Measurements from ENCODE around the gene MDP1. TPM values are rescaled to one million over a fixed set of nuclear protein-coding genes. Genes with fewer than 3 reads are reported as not detected.
A peak's percentile ranks its signal among the peaks of the same experiment; 100 is the strongest.

The MDP1 gene
- total RNA-seq, 4 donors from 2014 or later: 9.7 to 12.2 (median 10.7) TPM

- no peak overlapping the region for H3K4me3 ChIP-seq (ENCODE audit: low read depth, poor library complexity, severe bottlenecking)
- TF ChIP-seq POLR2A (IDR thresholded peaks at IDR 0.05): no peak
- TF ChIP-seq, protein P1, sequence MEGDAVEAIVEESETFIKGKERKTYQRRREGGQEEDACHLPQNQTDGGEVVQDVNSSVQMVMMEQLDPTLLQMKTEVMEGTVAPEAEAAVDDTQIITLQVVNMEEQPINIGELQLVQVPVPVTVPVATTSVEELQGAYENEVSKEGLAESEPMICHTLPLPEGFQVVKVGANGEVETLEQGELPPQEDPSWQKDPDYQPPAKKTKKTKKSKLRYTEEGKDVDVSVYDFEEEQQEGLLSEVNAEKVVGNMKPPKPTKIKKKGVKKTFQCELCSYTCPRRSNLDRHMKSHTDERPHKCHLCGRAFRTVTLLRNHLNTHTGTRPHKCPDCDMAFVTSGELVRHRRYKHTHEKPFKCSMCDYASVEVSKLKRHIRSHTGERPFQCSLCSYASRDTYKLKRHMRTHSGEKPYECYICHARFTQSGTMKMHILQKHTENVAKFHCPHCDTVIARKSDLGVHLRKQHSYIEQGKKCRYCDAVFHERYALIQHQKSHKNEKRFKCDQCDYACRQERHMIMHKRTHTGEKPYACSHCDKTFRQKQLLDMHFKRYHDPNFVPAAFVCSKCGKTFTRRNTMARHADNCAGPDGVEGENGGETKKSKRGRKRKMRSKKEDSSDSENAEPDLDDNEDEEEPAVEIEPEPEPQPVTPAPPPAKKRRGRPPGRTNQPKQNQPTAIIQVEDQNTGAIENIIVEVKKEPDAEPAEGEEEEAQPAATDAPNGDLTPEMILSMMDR (IDR thresholded peaks at IDR 0.05): no peak
- intact Hi-C loops (cut with DNase I; ENCODE audit: low total_unique reads): no loop called here
- no peak for DNase-seq (ENCODE audit: low spot score in 2 of 2)
- 94 to 95% methylated on average over 15 of the region's 15 CpGs for WGBS, 2 donors
Observed at GRCh38 chr14:24192933-24193332, 22.9 kb downstream of the MDP1 start.

- intact Hi-C loops (cut with DNase I; ENCODE audit: low total_unique reads): no loop called here
- H3K4me3 ChIP-seq (ENCODE audit: low read depth, poor library complexity, severe bottlenecking): no peak overlapping the region
- no peak for TF ChIP-seq POLR2A (IDR thresholded peaks at IDR 0.05)
- TF ChIP-seq, protein P1 (IDR thresholded peaks at IDR 0.05): no peak
- 87 to 90% methylated on average over 10 of the region's 10 CpGs for WGBS, 2 donors
- no peak for DNase-seq (ENCODE audit: low spot score in 2 of 2)
Observed at GRCh38 chr14:24190416-24190815, 25.4 kb downstream of the MDP1 start.

- DNase-seq (ENCODE audit: low spot score in 2 of 2): no peak
- 91 to 94% methylated on average over 9 of the region's 9 CpGs for WGBS, 2 donors
- no peak overlapping the region for H3K4me3 ChIP-seq (ENCODE audit: low read depth, poor library complexity, severe bottlenecking)
- no peak for TF ChIP-seq POLR2A (IDR thresholded peaks at IDR 0.05)
- TF ChIP-seq, protein P1 (IDR thresholded peaks at IDR 0.05): no peak
- intact Hi-C loops (cut with DNase I; ENCODE audit: low total_unique reads): no loop called here
Observed at GRCh38 chr14:24189460-24189859, 26.4 kb downstream of the MDP1 start.

- DNase-seq (ENCODE audit: low spot score in 2 of 2): no peak
- TF ChIP-seq, protein P1 (IDR thresholded peaks at IDR 0.05): no peak
- no peak for TF ChIP-seq POLR2A (IDR thresholded peaks at IDR 0.05)
- WGBS, 2 donors: 0% methylated on average over 3 of the region's 3 CpGs
- no peak overlapping the region for H3K4me3 ChIP-seq (ENCODE audit: low read depth, poor library complexity, severe bottlenecking)
- intact Hi-C loops (cut with DNase I; ENCODE audit: low total_unique reads): no loop called here
Observed at GRCh38 chr14:24189059-24189375, 26.8 kb downstream of the MDP1 start.

DNA sequence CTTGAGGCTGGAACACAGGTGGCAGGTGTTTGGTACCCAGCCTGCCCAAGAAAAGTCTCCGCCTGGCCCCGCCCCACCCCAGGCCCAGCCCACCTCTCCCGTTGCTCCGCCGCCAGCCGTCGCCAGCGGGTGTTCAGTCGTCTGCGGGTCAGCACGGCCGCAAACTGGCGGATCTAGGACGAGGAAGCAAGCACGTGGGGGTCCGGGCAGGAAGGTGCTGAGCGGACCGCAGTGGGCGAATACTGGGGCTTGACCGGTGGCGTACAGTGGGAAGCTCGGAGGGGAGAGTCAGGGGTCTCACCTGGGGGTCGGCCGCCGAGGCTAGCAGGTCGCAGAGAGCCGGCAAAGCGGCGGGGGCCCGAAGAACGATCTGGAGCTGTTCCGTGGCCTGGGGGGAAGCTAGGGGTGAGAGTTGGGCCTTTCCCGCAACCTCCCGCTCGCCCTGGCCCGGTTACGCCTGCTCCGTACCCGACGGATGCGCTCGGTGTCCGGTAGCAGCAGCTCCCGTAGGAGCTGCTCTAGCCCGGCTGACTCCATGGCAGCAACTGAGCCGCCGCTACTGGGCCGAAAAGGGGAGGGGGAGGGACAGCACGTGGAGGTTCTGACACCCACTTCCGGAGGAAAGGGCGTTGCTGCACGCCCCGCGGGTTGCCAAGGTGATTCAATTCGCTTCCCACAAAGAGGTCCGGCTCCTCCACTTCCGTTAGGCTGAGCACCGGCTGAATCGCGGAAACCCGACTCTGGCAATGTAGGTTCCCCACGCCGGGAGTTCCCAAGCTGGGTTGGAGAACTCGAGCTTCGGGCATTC, 27.4 kb downstream of the MDP1 start, which contains the start of gene IPO4:
TSS of gene IPO4 (minus strand) at position 566 of the 808 bp plus-strand sequence. CDS start at position 537, 29 bp downstream.
- WGBS, 2 donors: 0 to 1% methylated on average over 40 to 52 of the region's 65 CpGs
- DNase-seq (ENCODE audit: low spot score in 2 of 2): peak; percentile 96 to 99
- H3K4me3 ChIP-seq (ENCODE audit: low read depth, poor library complexity, severe bottlenecking): peak within 1 kb of the TSS; percentile 46
- intact Hi-C loops (cut with DNase I; ENCODE audit: low total_unique reads): no loop called here
- TF ChIP-seq, protein P1 (IDR thresholded peaks at IDR 0.05): peak in 1 of 3 donors; percentile 40
- TF ChIP-seq POLR2A (IDR thresholded peaks at IDR 0.05): no peak
